Urinary bladder (tissue), 4 donors: Measurements from ENCODE around the gene AKAP8. TPM values are rescaled to one million over a fixed set of nuclear protein-coding genes. Genes with fewer than 3 reads are reported as not detected.

Source experiments
- DNase-seq: peaks from one replicate; pipeline ENCODE4 v3.0.0-alpha.2; 2015; ENCODE audit errors: extremely low spot score
- H3K27ac ChIP-seq: one replicate; pipeline ENCODE4 v1.5.1; 2013; ENCODE audit warnings: low read depth, mild to moderate bottlenecking, moderate library complexity
- H3K36me3 ChIP-seq: one replicate; pipeline ENCODE4 v1.6.1; 2013; ENCODE audit warnings: mild to moderate bottlenecking, moderate library complexity; ENCODE audit not compliant: insufficient read depth
- H3K4me1 ChIP-seq: one replicate; pipeline ENCODE4 v1.6.1; 2013; ENCODE audit warnings: mild to moderate bottlenecking, moderate library complexity; ENCODE audit not compliant: insufficient read depth
- H3K4me3 ChIP-seq: one replicate; pipeline ENCODE4 v1.5.1; 2013; ENCODE audit warnings: low read depth, low read length
- WGBS: extraction: QIAGEN DNeasy Blood & Tissue Kit; methylation state at CpG from one replicate; pipeline ENCODE4 v1.1.7; 2013; 5-methylcytosine and 5-hydroxymethylcytosine counted together
- polyA plus RNA-seq: library from polyadenylated mRNA; stranded (reverse); fragments of 200-250 nt; gene quantifications from one replicate; pipeline ENCODE4 v1.2.3, GENCODE V29; 2013
- total RNA-seq: library from RNA; depleted of rRNA; stranded (reverse); fragments of >200 nt; gene quantifications from one replicate; pipeline ENCODE4 v1.2.3, GENCODE V29; 2014
- donor health status: healthy with polysubstance abuse.
- donor health status: healthy.

AKAP8 gene
- total RNA-seq (13.4 TPM), polyA plus RNA-seq (24.2 TPM)

GRCh38 chr19:15379083-15379998 is at the start of gene AKAP8:
TSS of gene AKAP8 (minus strand) at chr19:15379787. CDS start at chr19:15379731, 56 bp downstream.
- WGBS = under 1% methylated on average over 111 of the region's 111 CpGs
- DNase-seq = peak; percentile 96
- no peaks in the 10 kb centered on the region for H3K36me3 ChIP-seq
- H3K4me3 ChIP-seq = peak within 1 kb of the TSS; percentile 91
- H3K27ac ChIP-seq = peak within 1 kb of the TSS; percentile 99
- peaks cover 1% of the 10 kb centered on the region for H3K4me1 ChIP-seq

DNA sequence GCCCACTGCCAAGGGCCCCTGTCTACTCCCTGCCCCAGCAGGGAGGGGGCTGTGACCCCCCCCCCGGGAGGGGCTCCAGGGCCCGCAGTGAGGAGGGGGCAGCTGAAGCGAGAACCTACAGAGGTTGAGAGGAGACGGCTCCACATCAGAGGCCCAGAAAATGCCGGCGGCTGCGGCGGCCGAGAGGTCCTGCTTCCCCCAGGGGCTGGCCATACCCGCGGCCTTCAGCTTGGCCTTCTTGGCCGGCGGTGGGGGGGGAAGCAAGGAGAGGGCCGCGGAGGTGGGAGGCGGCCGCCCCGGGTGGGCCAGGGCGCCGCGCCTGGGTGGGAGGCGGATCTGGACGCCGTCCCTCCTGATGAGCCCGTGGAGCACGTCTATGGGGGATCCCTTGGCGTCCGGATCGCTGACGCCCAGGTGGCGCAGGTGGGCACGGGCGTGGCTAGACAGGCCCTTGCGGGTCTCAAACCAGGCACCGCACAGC is 48.4 kb upstream of the AKAP8 start:
- Histone ChIP-seq H3K4me3 (no peak overlapping the region), H3K4me1 (no peaks in the 10 kb centered on the region), H3K36me3 (peaks cover 11% of the 10 kb centered on the region), H3K27ac (no peak overlapping the region)
- no peak for DNase-seq
- 94% methylated on average over 35 of the region's 35 CpGs for WGBS

DNA sequence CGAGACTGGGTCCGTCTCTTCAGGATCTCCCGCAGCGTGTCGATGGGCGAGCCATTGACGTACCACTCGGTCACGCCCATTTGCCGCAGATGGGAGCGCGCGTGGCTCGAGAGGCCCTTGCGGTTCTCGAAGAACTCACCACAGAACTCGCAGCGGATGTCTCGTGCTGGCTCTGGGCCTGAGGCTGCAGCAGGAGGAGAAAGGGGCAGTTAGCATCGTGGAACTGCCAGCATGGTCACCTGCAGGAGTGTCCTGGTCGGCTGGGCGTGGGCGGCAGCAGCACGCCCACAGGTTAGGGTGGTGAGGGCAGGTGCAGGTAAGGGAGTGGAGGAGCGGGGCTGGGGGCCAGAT is 47.7 kb upstream of the AKAP8 start:
- DNase-seq = no peak
- Histone ChIP-seq H3K4me3 (no peak overlapping the region), H3K27ac (no peak overlapping the region), H3K36me3 (peaks cover 12% of the 10 kb centered on the region), H3K4me1 (no peaks in the 10 kb centered on the region)
- 98% methylated on average over 25 of the region's 25 CpGs for WGBS

GRCh38 chr19:15426485-15427349 is 47.1 kb upstream of the AKAP8 start:
- no peak overlapping the region for H3K27ac ChIP-seq
- H3K4me1 ChIP-seq = no peaks in the 10 kb centered on the region
- H3K36me3 ChIP-seq = peaks cover 12% of the 10 kb centered on the region
- H3K4me3 ChIP-seq = no peak overlapping the region
- no peak for DNase-seq
- WGBS = 89% methylated on average over 16 of the region's 16 CpGs

DNA sequence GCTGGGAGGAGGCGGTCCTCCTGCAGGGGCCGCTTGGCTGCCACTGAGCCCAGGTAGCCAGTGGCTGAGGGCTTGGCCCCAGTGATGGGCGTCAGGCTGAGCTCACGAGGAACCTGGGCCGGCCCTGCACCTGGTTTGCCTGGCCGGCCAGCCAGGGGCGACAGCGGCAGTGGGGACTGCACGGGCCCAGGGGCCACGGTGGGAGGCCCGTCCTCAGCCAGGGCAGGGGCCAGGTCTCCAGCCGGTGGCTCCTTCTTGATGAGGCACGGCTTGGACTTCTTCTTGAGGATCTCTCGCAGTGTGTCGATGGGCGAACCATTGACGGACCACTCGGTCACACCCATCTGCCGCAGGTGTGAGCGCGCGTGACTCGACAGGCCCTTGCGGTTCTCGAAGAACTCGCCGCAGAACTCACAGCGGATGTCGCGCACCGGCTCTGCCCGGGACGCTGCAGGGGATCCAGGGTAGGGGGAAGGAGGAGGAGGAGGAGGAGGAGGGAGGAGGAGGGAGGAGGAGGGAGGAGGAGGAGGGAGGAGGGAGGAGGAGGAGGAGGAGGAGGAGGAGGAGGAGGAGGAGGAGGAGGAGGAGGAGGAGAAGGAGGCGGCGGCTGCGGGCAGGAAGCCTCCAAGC is 45.8 kb upstream of the AKAP8 start:
- Histone ChIP-seq H3K4me3 (no peak overlapping the region), H3K27ac (no peak overlapping the region), H3K36me3 (peaks cover 12% of the 10 kb centered on the region), H3K4me1 (no peaks in the 10 kb centered on the region)
- WGBS = 96% methylated on average over 36 of the region's 36 CpGs
- no peak for DNase-seq

- H3K36me3 ChIP-seq = peaks cover 12% of the 10 kb centered on the region
- WGBS = 98% methylated on average over 38 of the region's 38 CpGs
These were observed 45.2 kb upstream of the AKAP8 start for GRCh38 chr19:15424692-15425272.

DNA sequence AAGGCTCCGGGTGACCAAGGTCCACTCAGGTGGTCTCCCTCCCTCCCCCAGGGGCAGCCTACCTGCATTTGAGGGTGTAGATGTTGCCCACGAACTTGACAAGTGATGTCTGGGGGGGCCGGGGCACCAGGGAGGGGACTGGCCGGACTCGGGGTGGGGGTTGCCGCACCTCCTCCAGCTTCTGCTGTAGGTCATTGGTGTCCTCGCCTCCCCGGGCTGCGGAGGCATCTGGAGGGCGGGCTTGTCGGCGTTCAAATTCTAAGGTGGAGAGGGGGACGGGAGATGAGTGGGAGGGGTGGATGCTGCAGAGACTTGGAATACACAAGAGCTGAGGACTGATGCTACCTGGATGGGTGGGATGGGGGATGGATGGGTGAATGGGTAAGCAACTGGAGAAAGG is 44.5 kb upstream of the AKAP8 start:
- H3K4me3 ChIP-seq = no peak overlapping the region
- H3K36me3 ChIP-seq = peaks cover 12% of the 10 kb centered on the region
- no peak for DNase-seq
- no peaks in the 10 kb centered on the region for H3K4me1 ChIP-seq
- no peak overlapping the region for H3K27ac ChIP-seq
- 97% methylated on average over 13 of the region's 13 CpGs for WGBS

More at GRCh38 chr19:15424692-15425272, 45.2 kb upstream of the AKAP8 start:
- DNase-seq = no peak
- Histone ChIP-seq H3K4me1 (no peaks in the 10 kb centered on the region), H3K4me3 (no peak overlapping the region), H3K27ac (no peak overlapping the region)

GRCh38 chr19:15423130-15423529 is 43.5 kb upstream of the AKAP8 start:
- DNase-seq = no peak
- Histone ChIP-seq H3K4me3 (no peak overlapping the region), H3K36me3 (peaks cover 12% of the 10 kb centered on the region), H3K27ac (no peak overlapping the region), H3K4me1 (no peaks in the 10 kb centered on the region)
- WGBS = 98% methylated on average over 6 of the region's 6 CpGs

GRCh38 chr19:15422296-15423075 is 42.9 kb upstream of the AKAP8 start:
- no peak for DNase-seq

GRCh38 chr19:15421721-15422260 is 42.2 kb upstream of the AKAP8 start:
- 52% methylated on average over 15 of the region's 15 CpGs for WGBS
- Histone ChIP-seq H3K27ac (no peak overlapping the region), H3K36me3 (peaks cover 11% of the 10 kb centered on the region), H3K4me1 (no peaks in the 10 kb centered on the region), H3K4me3 (no peak overlapping the region)
- DNase-seq = no peak

More at GRCh38 chr19:15422296-15423075, 42.9 kb upstream of the AKAP8 start:
- WGBS = 88% methylated on average over 22 of the region's 22 CpGs
- H3K4me3 ChIP-seq = no peak overlapping the region
- no peaks in the 10 kb centered on the region for H3K4me1 ChIP-seq
- peak overlapping the region; percentile 25 for H3K27ac ChIP-seq
- peaks cover 12% of the 10 kb centered on the region for H3K36me3 ChIP-seq

DNA sequence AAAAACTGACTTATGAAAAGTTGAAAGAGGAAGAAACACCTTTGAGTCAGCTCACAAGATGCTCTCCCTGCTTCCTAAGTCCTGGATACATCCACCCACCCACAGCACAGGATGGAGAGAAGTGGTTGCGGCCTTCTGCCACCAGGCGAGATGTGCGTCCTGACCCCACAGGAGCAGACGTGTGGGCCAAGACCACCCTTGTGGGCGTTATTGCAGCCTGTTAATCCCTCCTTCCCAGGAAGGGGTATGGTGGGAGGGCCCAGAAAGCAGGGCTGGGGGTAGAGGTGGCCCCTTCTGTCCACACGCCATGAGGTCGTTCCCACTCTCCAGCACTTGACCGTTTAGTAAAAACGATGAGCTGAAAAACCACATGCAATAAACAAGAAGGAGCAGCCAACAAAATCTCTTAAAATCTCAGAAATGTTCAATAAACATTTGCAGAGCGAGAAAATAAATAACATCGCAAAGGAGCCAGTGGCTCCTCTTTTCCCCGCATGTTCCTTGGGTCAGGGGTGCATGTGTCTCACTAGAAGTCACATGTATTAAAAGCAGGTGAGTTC is 41.6 kb upstream of the AKAP8 start:
- DNase-seq = no peak
- Histone ChIP-seq H3K27ac (peak overlapping the region; percentile 27), H3K4me3 (no peak overlapping the region), H3K36me3 (peaks cover 7% of the 10 kb centered on the region), H3K4me1 (no peaks in the 10 kb centered on the region)
- WGBS = 52% methylated on average over 12 of the region's 12 CpGs

DNA sequence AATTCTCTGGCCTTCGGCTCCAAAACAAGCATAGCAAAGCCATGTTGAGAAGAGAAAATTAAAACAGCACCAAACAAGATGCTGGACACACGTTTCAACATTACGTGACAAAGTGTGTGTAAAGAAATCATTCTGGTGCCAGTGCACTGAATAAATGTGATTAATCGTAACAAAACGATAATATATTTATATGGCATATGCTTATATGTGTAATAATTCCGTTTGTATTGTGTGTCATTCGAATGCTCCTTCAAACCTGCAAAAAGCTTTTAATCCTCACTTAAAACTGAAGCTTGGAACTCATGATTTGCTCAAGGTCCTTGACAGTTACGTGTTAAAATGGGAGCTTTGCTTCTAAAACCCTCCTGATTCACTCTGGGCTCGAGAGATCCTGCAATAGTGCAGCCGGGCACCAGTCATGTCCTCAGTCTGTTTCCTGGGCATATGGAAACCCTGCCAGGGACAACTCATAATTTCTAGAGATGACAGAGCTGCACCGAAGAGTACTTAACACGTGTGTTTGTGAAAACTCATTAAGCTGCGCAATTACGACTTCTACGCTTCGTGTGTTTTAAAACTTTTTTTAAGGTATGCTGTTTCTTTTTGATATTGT is 39.9 kb upstream of the AKAP8 start:
- peak overlapping the region; percentile 29 for H3K4me3 ChIP-seq
- 26% methylated on average over 16 of the region's 16 CpGs for WGBS
- H3K36me3 ChIP-seq = peaks cover 4% of the 10 kb centered on the region
- H3K27ac ChIP-seq = no peak overlapping the region
- H3K4me1 ChIP-seq = no peaks in the 10 kb centered on the region
- no peak for DNase-seq
